Measurements from ENCODE around the gene GSC.
"Not testable (repeated sequence)": the region's sequence is repeated elsewhere in the genome, so short reads cannot be mapped to it uniquely, and the experiment has no call there.

Gene GSC

GRCh38 chr14:94771158-94771905 lies 1.4 kb upstream of the GSC start:
- no peak for DNase-seq

GRCh38 chr14:94770815-94771157 lies 873 bp upstream of the GSC start:
- DNase-seq, result no peak

- no peak for DNase-seq
Measured at GRCh38 chr14:94770251-94770749, 387 bp upstream of the GSC start.

- no peak for DNase-seq
Measured at GRCh38 chr14:94768521-94769390, 1.2 kb downstream of the GSC start.

GRCh38 chr14:94768141-94768520 lies 1.8 kb downstream of the GSC start:
- DNase-seq, result no peak

- DNase-seq, result no peak
Measured at GRCh38 chr14:94767321-94767878, 2.5 kb downstream of the GSC start.

GRCh38 chr14:94764573-94764972 lies 5.3 kb downstream of the GSC start:
- DNase-seq, result no peak

- no peak for DNase-seq
Measured at GRCh38 chr14:94762431-94762830, 7.5 kb downstream of the GSC start.

GRCh38 chr14:94761997-94762377 lies 7.9 kb downstream of the GSC start:
- DNase-seq, result no peak

- no peak for DNase-seq
Measured at GRCh38 chr14:94761348-94761996, 8.4 kb downstream of the GSC start.

GRCh38 chr14:94756310-94756882 lies 13.5 kb downstream of the GSC start:
- no peak for DNase-seq

- no peak for DNase-seq
Measured at GRCh38 chr14:94754391-94754942, 15.4 kb downstream of the GSC start.

GRCh38 chr14:94752591-94753436 lies 17.1 kb downstream of the GSC start:
- DNase-seq, result no peak

GRCh38 chr14:94751956-94752355 lies 18.0 kb downstream of the GSC start:
- no peak for DNase-seq

GRCh38 chr14:94751321-94751720 lies 18.6 kb downstream of the GSC start:
- DNase-seq, result no peak

GRCh38 chr14:94750371-94750770 lies 19.5 kb downstream of the GSC start:
- no peak for DNase-seq

- DNase-seq, result peak in 1 of 2 experiments; percentile 17
Measured at GRCh38 chr14:94748667-94749347, 21.1 kb downstream of the GSC start.

GRCh38 chr14:94747739-94748138 lies 22.2 kb downstream of the GSC start:
- DNase-seq, result no peak

- DNase-seq, result not testable (repeated sequence)
Measured at GRCh38 chr14:94747153-94747552, 22.8 kb downstream of the GSC start.

- DNase-seq, result no peak
Measured at GRCh38 chr14:94746131-94746530, 23.8 kb downstream of the GSC start.

- no peak for DNase-seq
Measured at GRCh38 chr14:94738751-94739150, 31.2 kb downstream of the GSC start.

Measured in NCI-H2081 (cell line).